HG02943 (cell line): Measurements from ENCODE around the gene B4GALT6.

Experiments used
- ATAC-seq: cut with Tn5 transposase; IDR thresholded peaks from one replicate; pipeline ENCODE4 v1.9.1; 2021; ENCODE audit warnings: mild to moderate bottlenecking, low read depth, moderate library complexity; ENCODE audit not compliant: unreplicated experiment

B4GALT6 gene

GRCh38 chr18:31636387-31636786 lies 48.0 kb downstream of the B4GALT6 start:
- no peak for ATAC-seq

- peak; percentile 96 for ATAC-seq
Measured at GRCh38 chr18:31634331-31634713, 50.1 kb downstream of the B4GALT6 start.

- ATAC-seq: peak; percentile 18
Measured at GRCh38 chr18:31633392-31634330, 50.7 kb downstream of the B4GALT6 start.

GRCh38 chr18:31632356-31632755 lies 52.0 kb downstream of the B4GALT6 start:
- ATAC-seq: no peak

- no peak for ATAC-seq
Measured at GRCh38 chr18:31631526-31631925, 52.9 kb downstream of the B4GALT6 start.

GRCh38 chr18:31630549-31630948 lies 53.8 kb downstream of the B4GALT6 start:
- ATAC-seq: no peak

- no peak for ATAC-seq
Measured at GRCh38 chr18:31626409-31626808, 58.0 kb downstream of the B4GALT6 start.

- no peak for ATAC-seq
Measured at GRCh38 chr18:31624892-31625640, 59.3 kb downstream of the B4GALT6 start.

GRCh38 chr18:31619291-31619690 lies 65.1 kb downstream of the B4GALT6 start:
- ATAC-seq: no peak

GRCh38 chr18:31618801-31619200 lies 65.6 kb downstream of the B4GALT6 start:
- ATAC-seq: no peak

GRCh38 chr18:31617031-31617717 lies 67.2 kb downstream of the B4GALT6 start:
- ATAC-seq: no peak

- no peak for ATAC-seq
Measured at GRCh38 chr18:31616586-31616985, 67.8 kb downstream of the B4GALT6 start.

GRCh38 chr18:31614044-31614443 lies 70.3 kb downstream of the B4GALT6 start:
- ATAC-seq: no peak

- ATAC-seq: no peak
Measured at GRCh38 chr18:31612124-31612523, 72.3 kb downstream of the B4GALT6 start.

GRCh38 chr18:31611511-31611910 lies 72.9 kb downstream of the B4GALT6 start:
- no peak for ATAC-seq

- ATAC-seq: no peak
Measured at GRCh38 chr18:31610286-31611205, 73.8 kb downstream of the B4GALT6 start.

- ATAC-seq: no peak
Measured at GRCh38 chr18:31609886-31610285, 74.5 kb downstream of the B4GALT6 start.

- no peak for ATAC-seq
Measured at GRCh38 chr18:31607384-31607783, 77.0 kb downstream of the B4GALT6 start.

- no peak for ATAC-seq
Measured at GRCh38 chr18:31606265-31606664, 78.1 kb downstream of the B4GALT6 start.

GRCh38 chr18:31603315-31603714 lies 81.1 kb downstream of the B4GALT6 start:
- ATAC-seq: no peak
